ENCODE data around the gene MSI2.
A peak's percentile ranks its signal among the peaks of the same experiment; 100 is the strongest.
"Not testable (repeated sequence)": the region's sequence is repeated elsewhere in the genome, so short reads cannot be mapped to it uniquely, and the experiment has no call there.

MSI2 gene

GRCh38 chr17:57255776-57256681, at the start of gene MSI2:
Gene MSI2 (plus strand): TSS chr17:57256523. CDS start chr17:57256743, 220 bp downstream.
- DNase-seq, result peak; percentile 91

- no peak for DNase-seq
These were observed 49.4 kb upstream of the MSI2 start for GRCh38 chr17:57206928-57207327.

- DNase-seq, result no peak
These were observed 48.9 kb upstream of the MSI2 start for GRCh38 chr17:57207396-57207795.

GRCh38 chr17:57210224-57210553, 46.1 kb upstream of the MSI2 start:
- no peak for DNase-seq

- no peak for DNase-seq
These were observed 45.3 kb upstream of the MSI2 start for GRCh38 chr17:57210972-57211411.

GRCh38 chr17:57211543-57211942, 44.8 kb upstream of the MSI2 start:
- peak; percentile 11 for DNase-seq

- no peak for DNase-seq
These were observed 43.0 kb upstream of the MSI2 start for GRCh38 chr17:57213180-57213825.

GRCh38 chr17:57215317-57215716, 41.0 kb upstream of the MSI2 start:
- no peak for DNase-seq

GRCh38 chr17:57221366-57222350, 34.7 kb upstream of the MSI2 start:
- DNase-seq, result no peak

- DNase-seq, result not testable (repeated sequence)
These were observed 33.9 kb upstream of the MSI2 start for GRCh38 chr17:57222422-57222821.

GRCh38 chr17:57225127-57225526, 31.2 kb upstream of the MSI2 start:
- no peak for DNase-seq

GRCh38 chr17:57226793-57227192, 29.5 kb upstream of the MSI2 start:
- DNase-seq, result no peak

- DNase-seq, result no peak
These were observed 27.4 kb upstream of the MSI2 start for GRCh38 chr17:57228911-57229310.

GRCh38 chr17:57234061-57234738, 22.1 kb upstream of the MSI2 start:
- no peak for DNase-seq

- DNase-seq, result peak; percentile 74
These were observed 21.6 kb upstream of the MSI2 start for GRCh38 chr17:57234739-57235092.

GRCh38 chr17:57235124-57235523, 21.2 kb upstream of the MSI2 start:
- no peak for DNase-seq

- DNase-seq, result no peak
These were observed 19.5 kb upstream of the MSI2 start for GRCh38 chr17:57236686-57237299.

GRCh38 chr17:57240648-57241047, 15.7 kb upstream of the MSI2 start:
- DNase-seq, result no peak

GRCh38 chr17:57242148-57242547, 14.2 kb upstream of the MSI2 start:
- no peak for DNase-seq

- peak; percentile 59 for DNase-seq
These were observed 13.1 kb upstream of the MSI2 start for GRCh38 chr17:57243171-57243622.

GRCh38 chr17:57245786-57246185, 10.5 kb upstream of the MSI2 start:
- no peak for DNase-seq

GRCh38 chr17:57246257-57246656, 10.1 kb upstream of the MSI2 start:
- DNase-seq, result no peak

Data from NCI-H146 (cell line).